GM11168 (cell line): ENCODE measurements around the gene RUNX2.

Source experiments
- in situ Hi-C: fragments of 300-500 bp; cut with MboI; formaldehyde crosslinking; loops from one replicate; pipeline ENCODE4 v1.12.0; 2022; ENCODE audit warnings: low sequenced_read_pairs; ENCODE audit not compliant: unreplicated experiment

RUNX2 gene

DNA sequence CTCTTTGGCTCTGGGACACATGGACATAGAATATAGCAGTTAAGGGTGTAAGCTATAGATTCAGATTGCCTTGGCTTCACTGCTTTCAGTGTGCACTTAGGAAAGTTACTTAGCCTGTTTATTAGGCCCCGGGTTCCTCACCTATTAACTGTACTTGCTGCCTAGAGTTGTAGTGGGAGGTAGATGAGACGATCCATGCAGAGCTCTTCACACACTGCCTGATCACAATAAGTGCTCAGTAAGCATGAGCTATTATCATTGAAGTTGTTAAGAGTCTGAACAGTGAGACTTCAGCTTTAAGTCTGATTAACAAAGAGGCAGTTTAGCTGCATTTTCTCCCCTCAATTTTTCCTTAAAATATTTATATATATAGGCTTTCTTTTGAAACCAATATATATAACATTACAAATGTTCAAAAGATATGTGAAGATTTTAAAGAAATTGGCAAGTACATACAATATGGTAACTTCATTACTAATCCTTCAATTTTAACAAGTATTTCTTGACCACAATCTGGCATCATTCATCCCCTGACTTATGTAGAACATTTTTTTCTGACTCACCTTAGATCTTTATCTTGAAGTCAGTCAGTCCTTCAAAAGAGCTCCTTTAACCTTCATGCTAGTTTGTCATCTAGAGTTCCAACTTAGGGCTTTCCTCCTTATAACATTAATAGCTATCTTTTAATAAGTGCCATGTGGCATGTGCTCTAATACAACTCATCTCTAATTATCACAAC, 70.1 kb downstream of the RUNX2 start:
- in situ Hi-C loops = no loop called here

DNA sequence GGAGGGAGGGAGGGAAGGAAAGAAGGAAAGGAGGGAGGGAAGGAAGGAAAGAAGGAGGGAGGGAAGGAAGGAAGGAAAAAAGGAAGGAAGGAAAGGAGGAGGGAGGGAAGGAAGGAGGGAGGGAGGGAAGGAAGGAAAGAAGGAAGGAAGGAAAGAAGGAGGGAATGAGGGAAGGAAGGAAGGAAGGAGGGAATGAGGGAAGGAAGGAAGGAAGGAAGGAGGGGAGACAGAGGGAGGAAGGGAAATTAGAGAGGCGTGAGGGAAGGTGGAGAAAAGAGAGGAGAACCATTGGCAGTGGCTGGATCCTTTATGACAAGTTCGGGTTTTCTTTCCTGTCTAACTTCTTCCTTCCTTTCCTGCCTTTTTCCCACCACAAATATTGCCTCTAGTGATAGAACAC, 71.9 kb downstream of the RUNX2 start:
- in situ Hi-C loops = no loop called here

DNA sequence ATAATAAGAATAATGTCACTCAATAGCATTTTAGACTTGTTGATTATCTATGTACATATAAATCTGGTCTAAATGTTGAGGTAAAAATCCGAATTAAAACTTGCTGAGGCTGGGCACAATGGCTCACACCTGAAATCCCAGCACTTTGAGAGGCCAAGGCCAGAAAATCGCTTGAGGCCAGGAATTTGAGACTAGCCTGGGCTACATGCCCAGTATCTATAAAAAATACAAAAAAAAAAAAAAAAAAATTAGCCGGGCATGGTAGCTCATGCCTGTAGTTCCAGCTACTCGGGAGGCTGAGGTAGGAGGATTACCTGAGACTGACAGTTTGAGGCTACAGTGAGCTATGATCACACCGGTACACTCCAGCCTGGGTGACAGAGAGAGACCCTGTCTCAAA, 83.8 kb downstream of the RUNX2 start:
- in situ Hi-C loops = no loop called here

DNA sequence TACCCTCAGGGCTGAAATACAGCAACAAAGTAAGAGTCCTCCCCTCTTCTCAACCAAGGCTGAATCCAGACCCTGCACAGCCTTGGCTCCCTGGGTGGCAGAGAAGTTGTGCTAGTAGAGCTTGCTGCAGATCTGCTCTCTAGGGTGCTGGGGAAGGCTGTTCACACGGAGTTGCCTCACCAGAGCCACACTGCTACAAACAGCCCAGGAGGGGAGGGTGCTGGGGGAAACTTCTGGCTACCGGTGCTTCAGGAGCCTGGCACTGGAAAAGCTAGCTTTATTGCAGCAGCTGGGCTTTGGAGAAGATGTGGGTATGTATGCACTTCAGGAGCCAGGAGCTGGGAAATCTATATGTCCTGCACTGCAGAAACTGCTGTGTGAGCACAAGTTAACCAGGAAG, 87.2 kb downstream of the RUNX2 start:
- in situ Hi-C loops = no loop called here

DNA sequence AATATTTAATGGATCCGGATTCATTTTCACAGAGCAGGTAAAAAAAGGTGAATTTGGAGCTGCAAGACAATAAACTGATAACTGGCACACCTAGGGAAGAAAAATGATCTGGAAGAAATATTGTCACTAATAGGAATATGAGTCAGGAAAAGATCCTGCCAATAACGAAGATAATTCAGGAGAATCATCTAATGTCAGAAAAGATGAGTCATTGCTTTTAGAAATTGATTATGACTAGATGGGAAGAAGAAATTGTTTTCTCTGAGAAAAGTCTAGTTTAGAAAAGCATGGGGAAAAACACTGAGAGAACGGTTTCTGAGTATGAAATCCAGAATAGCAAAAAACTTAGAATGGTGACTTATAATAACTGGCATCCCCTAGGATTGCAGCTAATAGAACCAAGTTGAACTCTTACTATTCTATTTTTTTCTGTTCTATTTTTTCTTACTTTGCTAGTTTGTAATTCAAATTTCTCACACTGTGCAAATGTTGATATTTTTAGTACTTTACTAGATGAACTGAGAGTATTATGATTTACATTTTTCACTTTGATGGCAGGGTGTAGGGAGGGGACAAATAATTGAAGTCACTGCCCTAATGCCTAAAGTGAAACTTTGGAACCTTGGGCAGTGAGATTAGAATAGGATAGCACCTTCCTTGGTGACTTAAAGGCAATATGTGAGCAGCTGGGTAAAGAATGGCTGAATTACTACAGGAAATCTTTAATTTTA, 87.8 kb downstream of the RUNX2 start:
- in situ Hi-C loops = no loop called here

DNA sequence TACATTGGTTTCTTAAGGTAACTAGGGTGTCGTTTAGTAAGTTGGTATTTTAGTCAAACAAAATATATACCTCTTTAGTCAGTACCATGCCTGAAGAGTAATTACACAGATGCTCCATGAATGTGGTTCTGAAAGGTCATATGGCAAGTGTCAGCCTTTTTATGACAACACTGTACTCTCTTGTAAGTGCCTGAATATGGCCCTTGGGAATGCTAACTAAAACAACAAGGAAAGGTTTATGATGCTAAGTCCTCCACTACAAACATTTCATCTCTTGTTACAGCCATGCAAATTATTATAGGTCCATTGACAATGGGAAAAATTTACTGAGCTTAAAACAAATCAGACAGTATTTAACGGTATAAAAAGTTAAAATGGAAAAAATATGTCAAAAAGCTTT, 88.6 kb downstream of the RUNX2 start:
- in situ Hi-C loops = no loop called here

DNA sequence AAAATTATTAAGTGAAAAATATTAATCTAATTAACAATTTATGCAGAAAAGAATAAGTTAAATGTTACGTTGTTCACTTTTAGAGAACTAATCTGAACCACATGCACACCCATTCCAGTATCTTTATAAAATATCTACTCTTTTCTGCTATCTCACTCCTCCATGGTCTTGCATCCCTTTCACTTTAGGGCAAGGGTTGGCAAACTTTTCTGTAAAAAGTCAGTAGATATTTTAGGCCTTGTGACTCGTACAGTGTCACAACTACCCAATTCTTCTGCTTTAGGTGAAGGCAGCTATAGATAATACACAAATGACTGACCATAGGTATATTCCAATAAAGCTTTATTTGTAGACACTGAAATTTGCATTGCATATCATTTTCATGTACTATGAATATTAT, 89.3 kb downstream of the RUNX2 start:
- in situ Hi-C loops = no loop called here

DNA sequence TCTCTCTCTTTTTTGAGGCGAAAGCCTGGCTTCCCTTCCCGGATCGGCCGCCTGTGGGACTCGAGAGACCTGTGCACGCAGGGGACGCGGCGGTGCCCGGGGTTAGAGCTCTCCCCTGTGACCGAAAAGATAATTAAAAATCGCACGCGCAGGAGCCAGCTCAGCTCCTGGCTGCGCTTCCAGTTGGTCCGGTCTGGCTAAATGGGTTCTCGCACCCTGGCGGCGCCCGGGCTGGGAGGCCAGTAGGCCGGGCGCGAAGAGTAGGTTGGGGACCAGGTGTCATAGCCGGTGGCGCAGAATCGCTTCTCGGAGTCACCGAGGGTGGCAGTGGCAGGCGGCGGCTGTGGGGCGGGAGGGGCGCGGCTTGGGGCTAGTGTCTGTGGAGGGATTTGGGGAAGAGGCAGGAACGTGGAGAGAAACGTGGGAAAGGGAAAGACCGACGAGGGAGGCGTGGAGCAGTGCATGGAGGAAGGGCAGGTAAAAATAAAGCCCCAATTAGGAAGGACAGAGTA, 91.5 kb downstream of the RUNX2 start:
- in situ Hi-C loops = no loop called here

DNA sequence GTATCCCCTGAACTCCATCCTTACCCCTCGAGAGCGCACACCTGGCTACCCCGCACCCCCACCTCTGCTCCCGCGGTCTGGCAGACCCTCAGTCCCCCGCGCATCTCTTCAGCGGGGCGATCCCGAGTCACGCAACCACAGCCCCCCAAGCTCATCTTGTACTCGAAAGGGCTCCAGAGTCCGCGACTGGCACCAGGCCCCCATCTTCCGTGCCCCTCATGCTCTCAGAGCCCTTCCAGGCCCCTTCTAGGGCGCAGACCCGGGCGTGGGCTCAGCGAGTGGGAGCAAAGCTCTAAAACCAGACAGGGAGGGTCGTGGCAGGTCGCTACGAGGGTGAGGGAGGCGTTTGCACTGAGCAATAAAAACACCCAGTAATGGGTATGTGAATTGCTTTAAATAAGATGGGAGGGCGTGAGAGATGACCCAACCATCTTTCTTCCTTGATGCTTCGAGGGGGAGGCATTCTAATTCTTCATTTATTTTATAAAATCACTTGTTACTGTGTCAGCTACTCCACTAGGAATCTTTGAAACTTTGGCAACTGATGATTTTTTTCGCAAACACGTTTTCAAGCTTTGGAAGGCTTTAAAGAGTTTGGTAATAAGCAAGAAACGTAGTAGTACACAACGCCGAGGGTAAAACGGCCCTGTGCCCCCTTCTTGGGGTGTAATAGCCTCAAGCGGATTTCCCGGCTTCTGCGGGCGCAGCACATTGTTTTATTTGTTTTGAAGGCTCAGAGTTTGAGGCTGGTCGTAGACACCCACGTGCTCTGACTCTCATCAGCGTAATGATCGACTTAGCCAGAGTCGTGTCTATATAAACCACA, 92.2 kb downstream of the RUNX2 start:
- in situ Hi-C loops = no loop called here

DNA sequence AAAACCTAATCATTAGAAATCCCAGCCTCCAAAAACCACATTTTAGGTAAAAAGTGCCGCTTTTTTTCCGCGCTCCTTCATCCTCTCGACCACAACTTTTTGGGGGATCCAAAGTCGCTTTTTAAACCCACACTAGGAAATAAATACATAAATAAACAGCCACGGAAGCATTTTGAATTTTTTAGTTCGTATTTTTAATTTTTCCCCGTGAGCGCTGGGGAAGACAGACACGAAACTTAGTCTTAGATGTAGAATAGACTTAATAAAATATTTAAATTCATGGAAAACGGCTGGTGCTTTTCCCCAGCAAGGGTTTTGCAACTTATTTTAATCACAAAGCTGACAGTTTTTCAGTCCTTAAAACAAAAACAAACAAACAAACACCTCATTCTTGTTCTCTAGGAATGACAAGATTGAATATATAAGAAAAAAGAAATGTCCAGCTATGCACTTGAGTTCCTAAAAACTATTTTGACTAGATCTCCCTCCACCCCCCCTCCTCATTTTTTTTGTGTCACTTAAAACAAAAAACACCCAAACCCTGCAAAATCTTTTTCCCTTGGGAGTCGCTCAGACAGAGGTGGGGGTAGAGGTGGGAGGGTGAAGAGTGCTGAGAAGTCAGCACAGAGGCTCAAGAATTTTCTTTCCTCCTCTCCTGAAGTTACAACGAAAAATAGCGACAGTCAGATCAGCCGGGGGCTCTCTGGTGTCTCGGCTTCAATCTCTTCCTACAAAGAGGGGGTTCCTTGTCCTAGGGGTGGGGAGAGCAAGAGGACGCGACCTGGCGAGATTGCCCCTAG, 93.0 kb downstream of the RUNX2 start:
- in situ Hi-C loops = no loop called here

DNA sequence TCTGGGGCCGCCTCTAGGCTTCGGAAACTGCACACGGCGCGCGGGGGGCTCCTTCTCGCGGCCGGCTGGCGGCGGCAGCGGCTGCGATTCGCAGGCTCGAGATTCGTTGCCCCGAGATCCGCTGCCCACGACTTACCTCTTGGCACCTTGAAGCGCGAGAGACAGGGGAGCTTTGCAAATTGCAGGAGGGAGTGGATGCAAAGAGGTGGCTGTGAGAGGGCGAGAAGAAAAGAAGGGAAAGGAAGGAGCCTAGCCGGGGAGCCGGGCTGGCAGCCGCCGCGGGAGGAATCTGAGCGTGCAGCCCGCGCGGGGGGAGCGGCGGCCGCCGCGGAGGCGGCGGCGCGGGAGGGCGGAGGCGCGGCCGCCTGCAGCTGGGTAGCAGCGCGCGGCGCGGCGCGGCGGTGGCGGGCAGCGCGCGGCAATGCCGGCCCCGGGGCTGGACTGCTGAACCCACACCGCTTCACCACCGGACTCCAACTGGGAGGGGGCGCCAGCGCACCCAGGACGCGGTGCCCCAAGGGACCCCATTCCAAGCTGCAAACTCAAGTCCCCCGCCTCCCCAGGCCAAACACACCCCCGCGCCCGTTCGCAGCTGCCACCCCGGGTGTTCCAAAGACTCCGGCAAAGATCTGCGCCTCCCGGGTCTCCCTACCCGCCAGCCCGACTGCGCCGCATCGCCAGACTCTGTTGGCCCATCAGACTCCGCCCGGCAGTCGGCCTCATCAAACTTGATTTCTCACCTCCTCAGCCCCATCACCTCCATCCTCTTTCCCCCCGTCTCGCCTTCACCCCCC, 93.8 kb downstream of the RUNX2 start:
- in situ Hi-C loops = no loop called here

DNA sequence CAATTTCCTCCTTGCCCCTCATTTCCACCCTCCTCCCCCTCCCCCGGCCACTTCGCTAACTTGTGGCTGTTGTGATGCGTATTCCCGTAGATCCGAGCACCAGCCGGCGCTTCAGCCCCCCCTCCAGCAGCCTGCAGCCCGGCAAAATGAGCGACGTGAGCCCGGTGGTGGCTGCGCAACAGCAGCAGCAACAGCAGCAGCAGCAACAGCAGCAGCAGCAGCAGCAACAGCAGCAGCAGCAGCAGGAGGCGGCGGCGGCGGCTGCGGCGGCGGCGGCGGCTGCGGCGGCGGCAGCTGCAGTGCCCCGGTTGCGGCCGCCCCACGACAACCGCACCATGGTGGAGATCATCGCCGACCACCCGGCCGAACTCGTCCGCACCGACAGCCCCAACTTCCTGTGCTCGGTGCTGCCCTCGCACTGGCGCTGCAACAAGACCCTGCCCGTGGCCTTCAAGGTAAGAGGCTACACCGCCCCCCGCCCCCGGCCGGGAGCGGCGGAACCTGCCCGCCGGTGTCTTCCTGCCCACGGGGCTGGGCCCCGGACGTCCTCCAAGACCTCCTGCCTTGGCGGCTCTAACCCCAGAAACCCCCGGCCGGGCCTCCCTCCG, 94.5 kb downstream of the RUNX2 start:
- in situ Hi-C loops = no loop called here

DNA sequence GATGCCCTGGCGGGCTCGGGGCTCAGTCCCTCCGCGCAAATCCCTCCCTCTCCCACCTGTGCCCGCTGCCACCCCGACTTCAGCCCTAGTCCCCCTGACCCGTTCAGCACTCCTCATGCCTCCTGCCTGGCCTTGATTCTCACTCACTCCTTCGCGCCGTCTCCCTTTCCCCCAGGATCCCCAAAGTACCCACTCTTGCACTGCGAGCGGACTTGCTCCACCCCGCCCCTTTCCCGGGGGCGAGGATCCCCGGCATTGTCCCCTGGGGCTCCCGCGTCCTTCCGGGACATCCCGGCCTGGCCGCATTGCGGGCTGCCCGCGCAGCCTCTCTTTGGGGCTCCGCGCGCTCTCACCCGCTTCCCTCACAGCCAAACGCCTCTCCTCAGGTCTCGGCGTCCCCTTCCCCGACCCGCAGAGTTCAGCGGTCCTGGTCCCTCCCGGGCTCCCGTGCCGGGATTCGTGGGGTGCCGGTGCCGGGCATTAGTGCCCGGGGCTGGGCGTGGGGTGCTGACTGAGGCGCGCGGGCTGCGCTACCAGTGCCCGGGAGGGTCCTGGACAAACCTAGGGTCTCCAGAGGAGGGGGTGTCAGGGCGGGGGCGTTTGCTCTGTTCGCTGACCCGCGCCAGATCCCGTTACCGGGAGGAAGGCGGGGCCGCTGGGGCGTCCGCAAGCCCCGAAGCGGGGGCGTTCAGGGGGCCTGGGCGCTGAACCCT, 95.1 kb downstream of the RUNX2 start:
- in situ Hi-C loops = no loop called here

DNA sequence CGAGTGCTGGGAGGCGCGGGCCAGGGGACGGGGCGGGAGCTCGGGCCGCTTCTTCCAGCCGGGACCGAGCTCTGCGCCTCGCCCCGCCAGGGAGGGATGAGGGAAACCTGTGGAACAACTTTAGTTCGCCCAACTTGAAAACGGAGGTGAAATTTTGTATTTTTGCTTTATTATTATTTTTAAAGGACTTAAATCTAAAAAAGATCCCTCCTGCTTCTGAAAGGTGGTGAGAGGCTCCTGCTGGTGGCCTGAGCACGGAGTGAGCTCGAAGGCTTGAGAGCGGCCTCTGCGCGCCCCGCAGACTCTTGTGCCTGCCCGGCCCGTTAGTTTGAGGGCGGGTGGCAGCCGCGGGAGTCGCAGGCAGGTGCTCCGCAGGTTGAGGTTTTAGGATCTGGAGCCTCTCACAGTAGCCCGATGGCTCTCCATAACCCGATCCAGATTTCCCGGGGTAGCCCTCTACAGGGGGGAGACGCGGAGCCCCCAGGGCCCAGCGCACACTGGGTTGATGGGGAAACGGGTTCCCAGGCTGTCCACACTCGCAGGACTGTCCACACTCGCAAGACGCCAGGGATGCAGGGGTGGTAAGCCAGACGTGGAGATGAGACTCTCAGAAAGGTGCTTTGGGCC, 95.8 kb downstream of the RUNX2 start:
- in situ Hi-C loops = no loop called here

DNA sequence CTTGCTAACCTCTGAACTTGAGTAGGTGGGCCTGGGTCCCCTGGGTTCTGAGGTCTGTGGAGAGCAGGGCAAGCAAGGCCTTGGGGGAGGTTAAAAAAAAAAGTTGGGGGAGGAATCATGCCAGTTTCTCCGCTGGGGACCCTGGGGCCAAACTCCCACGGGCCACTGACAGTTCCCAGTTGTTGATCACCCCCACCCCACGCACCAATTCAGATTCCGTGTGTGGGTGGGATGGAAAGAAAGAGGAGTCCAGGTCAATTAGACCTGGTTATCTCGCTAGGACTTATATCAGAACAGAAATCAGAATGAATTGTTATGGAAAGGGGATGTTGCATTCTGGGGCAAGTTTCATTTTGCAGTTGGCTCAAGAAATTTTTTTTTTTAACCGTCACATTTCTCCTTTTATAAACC, 96.3 kb downstream of the RUNX2 start:
- in situ Hi-C loops = no loop called here

DNA sequence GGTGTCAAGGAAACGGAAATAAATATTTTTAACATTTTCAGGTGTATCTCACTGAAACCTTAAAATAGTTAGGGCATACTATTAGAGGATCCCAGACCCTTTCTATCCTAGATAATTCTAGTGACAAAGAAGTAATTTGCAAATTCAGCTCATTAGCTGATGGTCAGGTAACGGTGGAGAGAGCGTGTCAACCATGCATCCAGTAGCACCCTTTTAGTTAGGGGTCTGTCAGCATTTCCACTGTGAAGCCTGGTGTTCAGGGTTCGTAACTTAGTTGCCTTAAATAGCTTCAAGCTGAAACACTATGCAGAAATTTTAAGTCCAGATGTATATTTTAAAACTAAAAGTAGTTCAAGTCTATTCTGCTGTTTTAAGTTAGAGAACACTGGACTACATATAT, 98.1 kb downstream of the RUNX2 start:
- in situ Hi-C loops = loop anchor here (25.0 kb wide), 2 partner anchors 286 to 486 kb away; no protein-coding TSS in a partner anchor

DNA sequence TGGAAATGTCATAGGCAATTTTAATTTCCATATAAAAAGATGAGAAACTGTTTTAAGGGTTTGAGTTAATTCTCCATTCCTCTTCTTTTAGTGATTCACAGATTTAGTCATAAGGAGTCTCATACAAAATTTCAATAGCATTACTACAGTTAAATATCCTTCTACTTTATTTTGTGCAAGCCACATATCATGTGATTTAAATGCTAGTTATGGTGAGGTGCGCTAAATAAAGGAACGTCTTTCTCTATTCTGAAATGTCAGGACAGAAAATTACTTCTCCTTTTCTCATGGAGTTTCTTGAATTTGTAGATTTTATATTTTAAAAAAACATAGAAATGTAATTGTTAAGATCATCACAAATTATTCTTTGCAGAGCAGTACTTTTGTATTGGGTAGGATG, 99.6 kb downstream of the RUNX2 start:
- in situ Hi-C loops = loop anchor here (25.0 kb wide), 2 partner anchors 285 to 485 kb away; no protein-coding TSS in a partner anchor

DNA sequence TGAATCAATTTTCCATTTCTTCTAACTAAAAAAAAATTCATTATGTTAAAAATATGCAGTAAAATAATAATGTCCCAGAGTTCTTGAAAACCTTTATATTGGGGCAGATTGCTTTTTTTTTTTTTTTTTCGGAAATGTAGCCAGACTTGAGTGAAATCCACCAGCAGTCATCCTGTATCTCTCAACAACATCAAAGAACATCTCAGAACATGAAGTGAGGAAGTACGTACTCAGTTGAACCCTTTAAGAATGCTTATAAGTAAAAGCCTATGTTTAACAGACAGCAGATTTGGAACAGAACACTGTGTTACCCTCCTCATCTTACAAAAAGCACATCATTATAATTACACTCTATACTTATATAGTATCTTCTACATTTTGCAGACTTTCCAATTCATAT, 100.6 kb downstream of the RUNX2 start:
- in situ Hi-C loops = loop anchor here (25.0 kb wide), 2 partner anchors 284 to 484 kb away; no protein-coding TSS in a partner anchor
